ENCODE results near the gene C12orf50.

DNA sequence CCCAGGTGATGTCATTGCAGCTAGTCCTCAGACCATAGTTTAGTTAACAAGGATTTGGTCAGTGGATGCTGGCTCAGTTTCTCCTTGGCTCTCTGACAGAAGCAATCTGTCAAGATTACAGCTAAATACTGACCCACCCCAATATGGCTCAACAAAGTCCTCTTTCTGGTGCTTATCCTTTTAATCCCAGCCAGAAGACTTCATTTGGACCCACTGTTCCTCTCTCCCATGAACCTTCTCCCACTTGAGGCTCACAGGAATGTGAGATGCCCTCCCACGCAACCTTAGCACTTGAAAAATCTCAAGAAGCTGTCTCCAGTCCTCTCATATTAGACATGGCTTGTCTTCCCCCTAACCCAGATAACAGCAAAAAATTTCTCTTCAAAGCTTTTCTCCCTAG is 47.7 kb downstream of the C12orf50 start:
- TF ChIP-seq CTCF (IDR thresholded peaks at IDR 0.05): no peak
- no peak for TF ChIP-seq POLR2A (IDR thresholded peaks at IDR 0.05)
